ENCODE results near the gene MRGPRF.

- TF ChIP-seq CTCF (IDR thresholded peaks at IDR 0.05) (no peak), POLR2A (IDR thresholded peaks at IDR 0.05) (no peak)
These were observed 57.5 kb downstream of the MRGPRF start for GRCh38 chr11:68955607-68955958.

Data from body of pancreas (tissue), 4 donors.